ENCODE measurements around the gene PLA2G6. TPM values are rescaled to one million over a fixed set of nuclear protein-coding genes. Genes with fewer than 3 reads are reported as not detected.

The PLA2G6 gene
- total RNA-seq, 1 experiment from 2014 or later = 24.1 TPM

DNA sequence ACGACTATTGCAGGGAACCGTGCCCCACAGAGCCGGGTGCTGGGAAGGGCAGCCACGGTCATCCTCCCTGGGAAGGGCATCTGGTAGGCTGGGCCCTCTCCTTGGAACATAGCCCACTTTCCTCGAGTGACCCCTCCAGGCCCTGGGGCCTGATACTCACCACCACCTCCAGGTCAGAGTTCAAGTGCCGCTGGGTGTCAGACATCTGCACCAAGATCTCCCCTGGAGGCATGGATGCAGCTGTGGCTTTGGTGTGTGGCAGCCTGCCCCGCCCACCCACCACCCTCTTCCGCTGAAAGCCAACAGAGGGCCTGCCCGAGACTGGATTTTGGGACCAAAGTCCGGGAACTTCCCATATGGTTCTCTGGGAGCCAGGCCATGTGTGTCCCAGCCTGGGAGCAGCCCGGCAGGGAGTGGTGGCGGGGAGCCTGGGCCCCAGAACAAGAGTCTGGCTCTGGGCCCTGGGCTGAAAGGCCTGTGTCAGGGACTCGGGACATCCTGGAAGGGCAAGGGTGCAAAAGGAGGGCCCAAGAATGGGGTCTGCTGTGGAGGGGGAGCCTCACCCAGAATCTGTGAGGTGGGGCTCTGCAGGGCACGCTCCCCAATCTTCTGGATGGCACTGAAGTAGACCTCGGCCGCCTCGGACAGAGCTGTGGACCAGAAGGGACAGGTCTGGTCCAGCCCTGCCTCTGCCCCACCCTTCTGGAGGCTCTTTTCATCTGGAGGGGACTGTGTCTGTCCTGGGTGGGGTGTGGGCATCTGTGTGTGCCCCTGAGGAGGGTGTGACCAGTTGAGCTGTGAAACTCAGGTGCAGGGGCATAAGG is 73.7 kb downstream of the PLA2G6 start:
- Histone ChIP-seq H3K27me3 (ENCODE audit: insufficient read depth, low read length) (no peaks in the 10 kb centered on the region), H3K4me2 (ENCODE audit: insufficient read depth, insufficient read length, low read length) (no peak overlapping the region), H3K9me3 (ENCODE audit: control insufficient read depth, low read depth, low read length) (no peaks in the 10 kb centered on the region), H3K79me1 (ENCODE audit: insufficient read depth, low read depth, low read length, poor library complexity, severe bottlenecking) (no peaks in the 10 kb centered on the region), H3K4ac (ENCODE audit: low read depth, low read length) (no peak overlapping the region), H2AK5ac (ENCODE audit: insufficient read length, low read length) (no peak overlapping the region), H4K20me1 (ENCODE audit: control insufficient read depth, insufficient read depth, insufficient read length) (no peaks in the 10 kb centered on the region), H2BK20ac (ENCODE audit: low read depth, low read length, poor library complexity, severe bottlenecking) (no peak overlapping the region), H3K27ac (ENCODE audit: insufficient read length, low read depth, low read length) (no peak overlapping the region), H3K4me1 (ENCODE audit: insufficient read depth, low read length) (no peaks in the 10 kb centered on the region), H2BK5ac (ENCODE audit: insufficient read length, low read length) (no peak overlapping the region), H3K18ac (ENCODE audit: insufficient read length, low read depth, low read length) (no peak overlapping the region), H2BK15ac (ENCODE audit: low read depth, low read length) (no peak overlapping the region), H4K8ac (replicated peaks; ENCODE audit: insufficient read length, low read depth, low read length) (no peak overlapping the region), H3K14ac (ENCODE audit: insufficient read depth, low read length) (no peak overlapping the region), H3K79me2 (ENCODE audit: insufficient read depth, low read length) (no peaks in the 10 kb centered on the region), H4K5ac (ENCODE audit: insufficient read length, low read depth, low read length) (no peak overlapping the region), H2BK12ac (ENCODE audit: insufficient read length, low read depth, low read length) (no peak overlapping the region), H2AFZ (ENCODE audit: low read length) (no peak overlapping the region), H3K23me2 (ENCODE audit: insufficient read length, low read depth, low read length, poor library complexity, severe bottlenecking) (no peaks in the 10 kb centered on the region), H3K56ac (ENCODE audit: insufficient read length, low read depth, low read length) (no peak overlapping the region), H3K9ac (ENCODE audit: extremely low read depth, insufficient read length, low read length) (no peak overlapping the region), H2BK120ac (ENCODE audit: low read depth, low read length, poor library complexity, severe bottlenecking) (no peak overlapping the region), H4K91ac (ENCODE audit: insufficient read length, low read depth, low read length) (no peak overlapping the region), H3T11ph (ENCODE audit: low read length) (no peak overlapping the region), H3K23ac (ENCODE audit: insufficient read length, low read depth, low read length) (no peak overlapping the region)
- Mint-ChIP-seq H3K9me3 (peaks cover 0 to 3% of the 10 kb centered on the region in 2 experiments; a peak in 1 of 5 replicates), H3K36me3 (ENCODE audit: insufficient read depth in 1 of 3, low read depth in 3 of 3) (peaks cover 0 to 2% (median 0%) of the 10 kb centered on the region in 3 experiments; a peak in 3 of 7 replicates), H3K4me1 (peaks cover 0 to 7% of the 10 kb centered on the region in 2 experiments; a peak in 2 of 4 replicates), H3K27ac (no peak overlapping the region), H3K4me3 (no peak overlapping the region), H3K27me3 (ENCODE audit: low read depth) (no peaks in the 10 kb centered on the region; the same call in 1 of the 2 replicates)
- no peak for DNase-seq
- TF ChIP-seq, protein P1, sequence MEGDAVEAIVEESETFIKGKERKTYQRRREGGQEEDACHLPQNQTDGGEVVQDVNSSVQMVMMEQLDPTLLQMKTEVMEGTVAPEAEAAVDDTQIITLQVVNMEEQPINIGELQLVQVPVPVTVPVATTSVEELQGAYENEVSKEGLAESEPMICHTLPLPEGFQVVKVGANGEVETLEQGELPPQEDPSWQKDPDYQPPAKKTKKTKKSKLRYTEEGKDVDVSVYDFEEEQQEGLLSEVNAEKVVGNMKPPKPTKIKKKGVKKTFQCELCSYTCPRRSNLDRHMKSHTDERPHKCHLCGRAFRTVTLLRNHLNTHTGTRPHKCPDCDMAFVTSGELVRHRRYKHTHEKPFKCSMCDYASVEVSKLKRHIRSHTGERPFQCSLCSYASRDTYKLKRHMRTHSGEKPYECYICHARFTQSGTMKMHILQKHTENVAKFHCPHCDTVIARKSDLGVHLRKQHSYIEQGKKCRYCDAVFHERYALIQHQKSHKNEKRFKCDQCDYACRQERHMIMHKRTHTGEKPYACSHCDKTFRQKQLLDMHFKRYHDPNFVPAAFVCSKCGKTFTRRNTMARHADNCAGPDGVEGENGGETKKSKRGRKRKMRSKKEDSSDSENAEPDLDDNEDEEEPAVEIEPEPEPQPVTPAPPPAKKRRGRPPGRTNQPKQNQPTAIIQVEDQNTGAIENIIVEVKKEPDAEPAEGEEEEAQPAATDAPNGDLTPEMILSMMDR (conservative IDR thresholded peaks at IDR 0.05) = no peak
- no CpG with 5 or more reads among the region's 17 CpGs for WGBS (ENCODE audit: extremely low coverage, insufficient read length, low lambda C conversion rate)

Measured in H9 (cell line).